Stimulated activated CD8-positive, alpha-beta memory T cell treated with anti-CD3 and anti-CD28 coated beads, Interleukin-15, amount 100 ng/mL, for 48 hours (primary cell): ENCODE data around the gene ICA1.

Experiments
- DNase-seq, 2 donors: peaks; one replicate each; pipeline ENCODE4 v3.0.0-alpha.2; 2020; ENCODE audit warnings: low read depth in 2 of 2

ICA1 gene

DNA sequence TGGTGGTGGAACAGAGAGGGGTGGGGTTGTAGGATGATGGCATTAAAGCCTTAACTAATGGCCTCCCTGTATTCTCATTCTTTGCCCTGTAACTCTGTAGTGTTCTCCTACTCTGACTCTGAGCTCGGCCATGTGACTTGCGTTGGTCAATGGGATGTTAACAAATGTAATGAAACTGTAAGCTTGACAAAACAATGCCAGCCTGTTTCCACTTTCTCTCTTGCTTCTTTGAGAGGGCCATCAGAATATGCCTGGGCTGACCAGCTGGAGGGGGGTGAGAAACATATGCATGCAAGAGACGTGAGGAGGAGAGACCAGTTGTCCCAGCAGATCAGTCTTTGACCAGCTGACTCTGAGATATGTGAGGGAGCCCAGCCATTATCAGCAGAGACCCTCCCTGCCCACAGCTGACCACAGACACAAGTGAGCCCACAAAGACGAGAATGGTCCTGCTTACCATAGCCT, 100.6 kb downstream of the ICA1 start:
- DNase-seq, result no peak

GRCh38 chr7:8160779-8161345, 101.1 kb downstream of the ICA1 start:
- DNase-seq, result no peak

GRCh38 chr7:8160250-8160649, 101.7 kb downstream of the ICA1 start:
- no peak for DNase-seq

GRCh38 chr7:8159595-8159994, 102.4 kb downstream of the ICA1 start:
- no peak for DNase-seq

DNA sequence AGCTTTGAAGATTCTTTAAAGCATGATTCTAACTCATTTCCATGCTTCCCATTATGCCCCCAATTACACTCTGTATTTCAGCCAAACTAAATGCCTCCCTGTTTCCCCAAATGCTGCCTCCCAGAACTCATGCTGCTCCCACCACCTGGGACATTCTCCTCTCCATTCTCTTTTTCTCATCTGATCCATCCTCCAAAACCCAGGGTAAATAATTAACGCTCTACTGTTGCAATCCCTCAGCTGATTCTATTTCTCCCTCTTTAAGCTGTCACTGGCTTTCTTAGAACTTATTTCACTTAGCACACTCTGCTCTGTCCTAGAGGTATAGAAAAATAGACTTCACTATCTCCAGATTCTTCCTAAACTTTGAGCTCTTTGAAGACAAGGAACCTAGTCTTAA, 104.7 kb downstream of the ICA1 start:
- DNase-seq, result no peak

DNA sequence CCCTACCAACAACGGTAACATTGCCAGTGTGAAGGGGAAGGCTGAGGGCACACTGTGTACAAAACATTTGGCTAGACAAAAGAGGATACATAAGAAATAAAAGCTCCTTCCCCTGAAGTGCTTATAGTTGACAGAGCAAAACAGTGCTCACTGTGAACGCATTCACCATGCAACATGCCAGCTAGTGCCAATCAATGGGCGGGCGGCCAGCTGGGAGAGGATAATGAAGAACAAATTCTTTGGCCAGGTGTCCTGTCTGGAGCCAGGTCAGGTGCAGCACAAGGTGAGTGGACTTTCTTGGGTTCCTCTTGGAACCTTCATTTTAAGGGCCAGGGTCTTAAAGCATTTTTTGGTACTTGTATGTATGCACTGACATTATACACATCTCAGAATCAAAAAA, 106.1 kb downstream of the ICA1 start:
- no peak for DNase-seq

GRCh38 chr7:8154272-8154671, 107.7 kb downstream of the ICA1 start:
- DNase-seq, result no peak

DNA sequence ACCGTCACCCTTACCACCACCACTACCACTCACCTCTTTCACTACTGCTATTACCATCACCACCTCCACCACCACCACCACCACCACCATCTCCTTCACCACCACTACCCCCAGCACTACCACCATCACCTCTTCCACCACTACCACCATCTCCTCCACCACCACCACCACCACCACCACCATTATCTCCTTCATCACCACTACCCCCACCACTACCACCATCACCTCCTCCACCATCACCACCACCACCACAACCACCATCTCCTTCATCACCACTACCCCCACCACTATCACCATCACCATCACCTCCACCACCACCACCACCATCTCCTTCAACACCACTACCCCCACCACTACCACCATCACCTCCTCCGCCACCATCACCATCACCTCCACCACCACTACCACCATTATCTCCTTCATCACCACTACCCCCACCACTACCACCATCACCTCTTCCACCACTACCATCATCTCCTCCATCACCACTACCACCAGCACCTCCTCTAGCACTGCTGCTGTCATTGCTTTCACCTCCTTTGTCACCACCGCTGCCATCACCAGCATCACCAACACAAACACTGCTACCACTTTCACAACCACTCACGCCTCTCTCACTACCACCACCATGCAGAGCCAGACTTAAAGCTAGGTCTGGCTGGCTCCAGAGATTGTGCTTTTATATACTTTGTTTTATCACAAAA, 109.3 kb downstream of the ICA1 start:
- DNase-seq, result no peak

DNA sequence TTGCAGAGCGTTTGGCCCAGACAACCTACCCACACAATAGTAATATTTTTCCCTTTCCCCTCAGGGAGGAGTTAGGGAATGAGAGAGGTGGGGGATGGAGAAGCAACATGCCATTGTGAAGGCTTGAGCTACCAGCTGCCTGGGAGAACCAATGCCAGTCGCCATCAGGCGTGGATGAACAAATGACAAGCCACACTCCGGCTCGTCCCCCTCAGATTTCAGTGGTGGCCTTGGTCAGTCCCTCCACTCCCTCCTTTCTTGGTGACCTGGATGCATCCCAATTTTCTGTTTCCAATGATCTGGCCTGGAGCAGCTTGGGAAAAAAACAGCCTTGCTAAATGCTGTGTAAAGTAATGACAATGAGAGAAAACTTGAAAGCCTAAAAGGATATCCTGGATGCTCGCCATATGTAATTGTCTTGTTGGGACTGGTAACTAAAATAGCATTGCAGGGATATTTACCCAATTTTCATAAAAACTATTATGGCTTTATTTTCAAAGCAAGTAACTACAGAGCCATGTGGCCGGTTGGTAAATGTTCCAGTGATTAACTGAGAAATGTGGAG, 110.7 kb downstream of the ICA1 start:
- no peak for DNase-seq

- DNase-seq, result no peak
Measured at GRCh38 chr7:8149222-8149621, 112.7 kb downstream of the ICA1 start.

DNA sequence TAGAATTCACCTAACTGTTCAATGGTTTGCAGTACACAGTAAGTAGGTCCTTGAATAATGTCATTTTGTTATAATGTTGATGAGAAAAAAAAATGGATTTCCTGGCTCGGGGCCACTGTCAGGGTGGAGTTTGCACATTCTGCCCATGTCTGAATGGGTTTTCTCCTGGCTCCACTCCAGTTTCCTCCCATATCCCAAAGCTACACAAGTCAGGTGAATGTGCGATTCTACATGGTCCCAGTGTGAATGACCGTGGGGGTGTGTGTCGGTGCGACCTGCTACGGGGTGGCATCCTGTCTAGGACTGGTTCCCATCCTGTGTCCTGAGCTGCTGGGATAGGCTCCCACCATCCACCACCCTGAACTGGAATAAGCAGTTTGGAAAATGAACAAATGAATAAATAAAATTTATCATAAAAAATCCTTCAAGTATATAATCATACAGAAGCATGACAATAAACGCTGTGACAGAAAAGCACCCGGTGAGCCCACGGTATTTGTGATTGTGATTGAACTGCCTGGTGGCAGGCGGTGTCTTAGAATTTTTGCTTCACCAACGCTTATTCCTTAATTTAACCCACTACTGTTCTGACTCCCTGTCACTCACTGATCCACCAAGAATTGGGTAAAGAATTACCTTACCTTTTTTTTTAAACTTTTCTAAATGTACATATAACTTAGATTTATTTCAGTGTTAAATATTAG, 114.1 kb downstream of the ICA1 start:
- DNase-seq, result no peak

- no peak for DNase-seq
Measured at GRCh38 chr7:8146788-8147413, 115.1 kb downstream of the ICA1 start.

DNA sequence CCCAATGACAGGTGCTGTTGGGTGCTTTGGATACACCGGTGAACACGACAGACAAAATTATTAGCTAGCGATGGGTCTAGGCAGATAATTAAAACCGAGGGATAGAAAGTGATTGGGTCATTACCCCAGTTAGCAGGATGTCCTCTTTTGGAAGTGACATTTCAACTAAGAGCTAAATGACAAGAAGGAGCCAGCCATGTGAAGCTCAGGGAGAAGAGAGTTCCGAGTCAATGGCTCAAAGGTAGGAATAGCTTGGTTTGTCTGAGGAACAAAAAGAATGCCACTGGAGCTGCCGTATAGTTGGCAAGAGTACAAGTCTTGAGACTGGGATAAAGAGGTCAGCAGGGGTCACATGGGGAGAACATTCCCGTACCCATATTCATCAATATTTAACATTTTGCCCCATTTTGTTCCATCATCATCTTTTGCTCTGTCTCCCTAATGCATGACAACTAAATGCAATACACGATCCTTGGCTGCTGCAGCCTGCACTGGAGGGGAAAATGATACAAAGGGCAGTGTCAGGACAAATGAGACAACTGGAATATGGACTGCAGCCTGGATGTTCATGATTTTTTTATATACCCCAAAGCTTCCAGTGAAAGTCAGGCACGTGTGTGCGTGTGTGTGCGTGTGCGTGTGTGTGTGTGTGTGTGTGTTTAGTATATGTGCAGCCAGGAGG, 115.7 kb downstream of the ICA1 start:
- no peak for DNase-seq

DNA sequence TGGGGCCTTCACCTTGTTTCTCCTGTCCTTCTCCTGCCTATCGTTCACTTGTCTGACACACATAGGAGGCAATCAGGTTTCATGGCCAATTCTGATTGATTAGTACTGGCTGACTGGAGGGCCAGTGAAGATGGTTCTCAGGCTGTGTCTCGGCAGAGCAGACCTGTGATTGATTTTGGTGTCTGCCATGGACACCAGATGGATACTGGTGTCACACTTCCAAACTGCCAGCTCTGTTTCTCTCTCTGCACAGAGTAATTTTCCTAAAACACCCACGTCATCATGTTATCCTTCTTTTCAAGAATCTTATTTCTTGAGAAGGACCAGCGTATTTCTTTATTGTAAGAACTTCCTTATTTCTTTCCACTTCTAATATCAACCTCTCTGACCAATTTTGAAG, 117.1 kb downstream of the ICA1 start:
- DNase-seq, result no peak

- DNase-seq, result no peak
Measured at GRCh38 chr7:8143151-8143874, 118.7 kb downstream of the ICA1 start.

DNA sequence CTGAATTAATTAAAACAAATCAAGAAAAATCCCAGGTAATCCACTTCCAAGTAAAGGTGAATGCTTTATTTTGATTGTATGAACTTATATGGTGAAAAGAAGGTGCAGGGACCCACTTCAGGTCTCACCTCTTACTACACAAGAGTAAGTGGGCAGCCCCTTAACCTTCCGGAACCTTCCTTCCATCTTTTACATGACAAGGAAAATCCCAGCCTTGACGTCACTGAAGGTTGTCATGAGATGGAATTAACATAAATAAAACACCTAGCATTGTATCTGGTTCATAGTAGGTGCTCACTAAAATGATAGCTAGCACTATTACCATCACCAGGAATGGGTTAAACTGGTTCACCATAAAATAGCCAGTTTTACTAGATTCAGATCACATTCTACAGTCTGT, 119.5 kb downstream of the ICA1 start:
- DNase-seq, result no peak

DNA sequence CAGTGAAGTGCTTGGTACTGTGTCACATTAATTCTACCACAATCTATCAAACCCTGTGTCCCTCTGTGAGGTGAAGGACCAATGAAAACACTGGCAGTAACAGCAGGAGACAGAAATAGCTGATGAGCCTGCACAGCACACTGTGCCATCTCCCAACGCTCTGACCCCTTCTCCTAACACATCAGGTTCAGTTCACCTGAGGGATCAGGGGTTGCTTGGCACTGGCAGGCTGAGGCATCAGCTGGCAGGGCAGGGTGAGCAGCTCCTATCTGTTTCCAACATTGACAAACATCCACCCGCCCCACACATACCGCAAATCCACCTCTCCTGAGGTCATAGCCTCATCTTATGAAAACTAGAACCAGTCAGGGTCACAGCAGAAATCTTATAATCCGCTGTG, 120.9 kb downstream of the ICA1 start:
- no peak for DNase-seq

DNA sequence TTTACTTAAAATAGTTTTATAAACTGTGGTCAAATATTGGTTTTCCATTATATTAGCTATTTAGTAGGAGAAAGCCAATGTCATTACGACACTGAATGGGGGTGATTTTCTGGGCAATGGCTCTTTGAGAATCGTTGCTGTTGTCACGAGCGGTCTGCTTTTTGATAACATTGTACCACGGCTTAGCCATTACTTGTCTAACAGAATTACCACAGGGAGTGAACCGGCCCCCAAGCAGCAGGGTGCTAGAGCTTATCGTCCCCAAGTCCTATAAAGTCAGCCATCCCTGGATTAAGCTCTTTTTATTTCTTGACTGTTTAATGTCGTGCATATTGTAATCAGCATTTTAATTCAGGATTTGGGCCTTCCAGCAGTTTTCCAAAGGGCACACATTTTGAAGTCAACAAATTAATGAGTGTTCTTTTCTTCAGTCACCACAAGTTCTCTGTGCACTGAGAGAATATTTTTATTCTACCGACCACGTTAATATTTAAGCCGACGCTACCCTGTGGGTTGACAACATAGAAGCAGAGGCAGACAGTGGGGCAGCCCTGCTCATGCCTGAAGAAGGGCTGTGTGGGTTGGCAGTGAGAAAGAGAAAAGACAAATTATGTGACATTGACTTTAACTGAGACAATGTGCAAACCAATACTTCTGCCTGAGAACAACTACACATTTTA, 125.8 kb downstream of the ICA1 start:
- DNase-seq, result no peak

GRCh38 chr7:8135417-8135816, 126.5 kb downstream of the ICA1 start:
- no peak for DNase-seq

DNA sequence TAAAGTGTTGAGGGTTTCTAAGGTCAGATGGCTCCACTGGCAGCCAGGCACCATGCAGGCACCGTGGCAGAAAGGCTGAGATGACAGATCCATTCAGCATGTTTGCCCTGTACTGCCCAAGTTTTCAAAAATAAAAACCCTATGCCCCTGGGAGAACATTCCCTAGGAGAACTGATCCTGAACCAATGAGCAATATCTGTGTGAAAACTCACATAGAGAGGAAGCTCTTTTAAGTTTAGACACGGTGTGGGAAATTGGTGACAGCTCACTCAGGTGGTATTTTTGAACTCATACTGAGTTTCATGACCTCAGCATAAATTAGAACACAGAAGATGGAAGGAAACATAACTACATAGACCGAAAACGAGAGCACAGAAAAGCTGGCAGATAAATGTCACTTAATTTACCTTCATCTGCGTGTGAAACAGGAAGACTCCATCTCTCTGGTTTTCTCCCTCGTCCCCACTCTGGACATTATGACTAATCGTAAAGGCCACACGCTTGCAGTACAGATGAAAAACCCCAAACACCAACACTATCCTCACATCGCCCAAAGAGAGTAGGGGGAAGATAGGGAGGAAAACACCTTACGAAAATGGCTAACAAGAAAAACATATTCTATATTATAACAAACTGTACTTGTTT, 127.8 kb downstream of the ICA1 start:
- peak in 1 of 2 donors; percentile 38 for DNase-seq
